ENCODE measurements around the gene PIGH. TPM values are rescaled to one million over a fixed set of nuclear protein-coding genes. Genes with fewer than 3 reads are reported as not detected.

PIGH gene, protein sequence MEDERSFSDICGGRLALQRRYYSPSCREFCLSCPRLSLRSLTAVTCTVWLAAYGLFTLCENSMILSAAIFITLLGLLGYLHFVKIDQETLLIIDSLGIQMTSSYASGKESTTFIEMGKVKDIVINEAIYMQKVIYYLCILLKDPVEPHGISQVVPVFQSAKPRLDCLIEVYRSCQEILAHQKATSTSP
- total RNA-seq: 20.9 TPM

DNA sequence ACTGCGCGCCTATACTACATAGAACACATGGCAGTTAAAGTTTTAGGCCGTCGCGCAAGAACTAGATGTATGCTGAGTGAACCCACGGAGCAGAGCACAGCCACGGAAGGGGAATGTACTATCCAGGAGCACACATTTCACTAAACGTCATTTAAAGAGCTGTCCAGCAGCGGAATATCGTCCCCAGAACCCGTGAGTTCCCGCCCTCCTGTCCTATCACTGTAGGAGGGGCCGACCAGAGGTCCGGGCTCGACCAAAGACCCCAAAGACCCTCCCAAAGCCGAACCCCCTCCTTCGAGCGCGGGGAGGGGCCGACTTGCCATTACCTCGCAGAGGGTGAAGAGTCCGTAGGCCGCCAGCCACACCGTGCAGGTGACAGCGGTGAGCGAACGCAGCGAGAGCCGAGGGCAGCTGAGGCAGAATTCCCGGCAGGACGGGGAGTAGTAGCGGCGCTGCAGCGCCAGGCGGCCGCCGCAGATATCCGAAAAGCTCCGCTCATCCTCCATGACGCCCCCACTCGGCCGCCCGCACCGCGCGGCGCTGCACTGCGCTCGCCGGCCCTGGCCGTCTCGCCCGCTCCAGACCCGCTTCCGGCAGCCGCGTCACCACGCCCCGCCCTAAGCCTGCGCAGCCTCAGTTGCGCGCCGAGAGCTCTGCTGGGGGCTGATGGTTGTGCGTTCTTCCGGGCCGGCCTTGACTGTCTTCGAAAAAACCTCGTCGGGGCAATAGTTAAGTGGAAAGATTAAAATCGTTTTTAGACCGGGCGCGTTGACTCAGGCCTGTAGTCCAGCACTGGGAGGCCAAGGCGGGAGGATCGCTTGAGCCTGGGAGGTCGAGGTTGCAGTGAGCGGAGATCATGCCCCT, at the start of gene PIGH:
Gene PIGH, minus strand, starts transcription at position 571 of the 864 bp plus-strand sequence. Its CDS starts 65 bp downstream, at position 506.
- Histone ChIP-seq H3K9me3 (no peaks in the 10 kb centered on the region), H3K36me3 (peaks cover 0 to 3% of the 10 kb centered on the region in 2 donors), H3K4me3 (peak within 1 kb of the TSS; percentile 84 to 90), H3K4me1 (peaks cover 4 to 10% of the 10 kb centered on the region in 2 donors), H3K27ac (peak within 1 kb of the TSS; percentile 88 to 92), H3K27me3 (no peaks in the 10 kb centered on the region)
- peak; percentile 56 to 95 for DNase-seq (ENCODE audit: low spot score in 2 of 2)
- TF ChIP-seq, protein P1, sequence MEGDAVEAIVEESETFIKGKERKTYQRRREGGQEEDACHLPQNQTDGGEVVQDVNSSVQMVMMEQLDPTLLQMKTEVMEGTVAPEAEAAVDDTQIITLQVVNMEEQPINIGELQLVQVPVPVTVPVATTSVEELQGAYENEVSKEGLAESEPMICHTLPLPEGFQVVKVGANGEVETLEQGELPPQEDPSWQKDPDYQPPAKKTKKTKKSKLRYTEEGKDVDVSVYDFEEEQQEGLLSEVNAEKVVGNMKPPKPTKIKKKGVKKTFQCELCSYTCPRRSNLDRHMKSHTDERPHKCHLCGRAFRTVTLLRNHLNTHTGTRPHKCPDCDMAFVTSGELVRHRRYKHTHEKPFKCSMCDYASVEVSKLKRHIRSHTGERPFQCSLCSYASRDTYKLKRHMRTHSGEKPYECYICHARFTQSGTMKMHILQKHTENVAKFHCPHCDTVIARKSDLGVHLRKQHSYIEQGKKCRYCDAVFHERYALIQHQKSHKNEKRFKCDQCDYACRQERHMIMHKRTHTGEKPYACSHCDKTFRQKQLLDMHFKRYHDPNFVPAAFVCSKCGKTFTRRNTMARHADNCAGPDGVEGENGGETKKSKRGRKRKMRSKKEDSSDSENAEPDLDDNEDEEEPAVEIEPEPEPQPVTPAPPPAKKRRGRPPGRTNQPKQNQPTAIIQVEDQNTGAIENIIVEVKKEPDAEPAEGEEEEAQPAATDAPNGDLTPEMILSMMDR (IDR thresholded peaks at IDR 0.05): peak; percentile 52 to 53 (median 52)
- intact Hi-C loops (cut with DNase I): loop anchor here (1.0 kb wide), 3 partner anchors 18 to 104 kb away; partner anchors contain the start of gene VTI1B

DNA sequence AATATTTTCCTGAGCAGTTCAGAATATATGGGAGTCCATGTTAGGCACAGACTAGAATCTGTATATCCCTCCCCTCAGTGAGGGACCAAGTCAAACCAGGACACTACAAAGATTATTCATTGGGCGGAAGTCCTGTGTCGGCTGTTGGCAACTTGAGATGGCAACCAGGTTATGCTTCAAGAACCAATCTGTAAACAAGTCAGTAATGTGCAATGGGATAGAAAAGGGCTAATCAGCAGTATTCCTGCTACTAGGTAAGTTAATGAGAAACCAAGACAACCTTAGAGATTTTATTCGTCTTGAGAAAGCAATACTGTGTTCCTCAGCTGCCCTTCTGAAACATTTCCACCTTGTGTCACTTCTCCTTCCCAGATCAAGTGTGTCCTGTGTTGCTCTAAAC, 46.1 kb upstream of the PIGH start:
- no peak for DNase-seq (ENCODE audit: low spot score in 2 of 2)
- H3K27ac ChIP-seq: peak overlapping the region in 1 of 2 donors; percentile 12
- H3K36me3 ChIP-seq: peaks cover 36 to 41% of the 10 kb centered on the region in 2 donors
- no peaks in the 10 kb centered on the region for H3K27me3 ChIP-seq
- H3K9me3 ChIP-seq: no peaks in the 10 kb centered on the region
- intact Hi-C loops (cut with DNase I): no loop called here
- no peak overlapping the region for H3K4me3 ChIP-seq
- TF ChIP-seq, protein P1 (IDR thresholded peaks at IDR 0.05): no peak
- H3K4me1 ChIP-seq: no peaks in the 10 kb centered on the region

DNA sequence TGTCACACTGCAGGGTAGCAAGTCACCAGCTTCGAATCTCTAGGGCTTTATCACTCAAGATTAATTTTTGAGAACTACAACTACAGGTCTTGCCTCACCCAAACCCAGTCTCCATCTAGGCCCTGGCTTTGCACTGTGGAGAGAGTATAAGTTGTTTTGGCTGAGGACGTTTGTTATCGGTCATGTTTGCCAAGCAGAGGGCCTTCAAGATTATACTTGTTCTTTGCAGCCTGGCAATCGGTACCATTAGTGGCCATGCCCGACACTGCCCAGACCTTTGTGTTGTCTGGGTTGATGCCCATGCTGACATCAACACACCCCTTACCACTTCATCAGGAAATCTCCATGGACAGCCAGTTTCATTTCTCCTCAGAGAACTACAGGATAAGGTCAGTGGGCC, 45.3 kb upstream of the PIGH start:
- intact Hi-C loops (cut with DNase I): no loop called here
- Histone ChIP-seq H3K4me1 (no peaks in the 10 kb centered on the region), H3K27me3 (no peaks in the 10 kb centered on the region), H3K36me3 (peaks cover 28 to 34% of the 10 kb centered on the region in 2 donors), H3K4me3 (no peak overlapping the region), H3K9me3 (no peaks in the 10 kb centered on the region), H3K27ac (peak overlapping the region in 1 of 2 donors; percentile 12)
- no peak for DNase-seq (ENCODE audit: low spot score in 2 of 2)
- TF ChIP-seq, protein P1 (IDR thresholded peaks at IDR 0.05): no peak

DNA sequence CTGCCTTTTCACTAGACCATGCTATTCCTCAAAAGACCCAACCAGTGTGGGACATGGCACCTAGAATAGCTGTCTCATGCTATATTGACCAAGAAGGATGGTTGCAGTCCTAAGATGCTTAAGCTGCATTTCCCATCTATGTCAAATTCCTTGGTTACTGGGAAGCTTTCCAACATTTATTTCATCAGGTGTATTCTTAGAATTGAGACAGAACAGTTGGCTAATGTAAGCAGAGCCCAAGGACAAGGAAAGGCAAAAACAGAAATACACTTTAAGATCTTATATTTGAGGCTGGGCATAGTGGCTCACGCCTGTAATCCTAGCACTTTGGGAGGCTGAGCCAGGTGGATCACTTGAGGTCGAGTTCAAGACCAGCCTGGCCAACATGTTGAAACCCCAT, 44.4 kb upstream of the PIGH start:
- Histone ChIP-seq H3K36me3 (peaks cover 19 to 24% of the 10 kb centered on the region in 2 donors), H3K4me3 (no peak overlapping the region), H3K27ac (peak overlapping the region in 1 of 2 donors; percentile 14), H3K9me3 (no peaks in the 10 kb centered on the region), H3K27me3 (no peaks in the 10 kb centered on the region), H3K4me1 (no peaks in the 10 kb centered on the region)
- intact Hi-C loops (cut with DNase I): no loop called here
- DNase-seq (ENCODE audit: low spot score in 2 of 2): no peak
- TF ChIP-seq, protein P1 (IDR thresholded peaks at IDR 0.05): no peak

DNA sequence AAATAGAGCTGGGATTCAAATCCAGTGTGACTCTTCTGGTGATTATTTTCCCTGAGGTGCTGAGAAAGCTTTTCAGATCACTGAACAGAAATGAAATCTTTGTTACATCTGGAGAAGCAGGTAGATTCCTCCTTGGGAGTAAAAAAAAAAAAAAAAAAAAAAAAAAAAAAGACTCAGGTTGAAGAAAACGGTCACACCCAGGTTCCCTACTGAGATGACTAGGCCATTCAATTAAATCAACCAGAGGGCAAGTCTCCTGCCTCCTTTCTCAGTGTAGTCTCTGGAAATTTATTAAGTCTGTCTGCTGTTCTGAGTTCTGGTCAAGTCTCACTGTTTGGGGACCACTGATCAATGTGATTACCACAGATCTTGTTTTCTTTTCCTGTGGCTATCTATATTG, 43.6 kb upstream of the PIGH start:
- no peak for DNase-seq (ENCODE audit: low spot score in 2 of 2)
- peak overlapping the region in 1 of 2 donors; percentile 14 for H3K27ac ChIP-seq
- TF ChIP-seq, protein P1 (IDR thresholded peaks at IDR 0.05): no peak
- H3K36me3 ChIP-seq: peaks cover 13 to 17% of the 10 kb centered on the region in 2 donors
- no peaks in the 10 kb centered on the region for H3K27me3 ChIP-seq
- no peaks in the 10 kb centered on the region for H3K4me1 ChIP-seq
- no peak overlapping the region for H3K4me3 ChIP-seq
- intact Hi-C loops (cut with DNase I): no loop called here
- no peaks in the 10 kb centered on the region for H3K9me3 ChIP-seq

All from ascending aorta (tissue), 2 donors.